ENCODE results near the gene MYH16. TPM values are rescaled to one million over a fixed set of nuclear protein-coding genes. Genes with fewer than 3 reads are reported as not detected.
A peak's percentile ranks its signal among the peaks of the same experiment; 100 is the strongest.

The MYH16 gene
- total RNA-seq, 1 donor from 2014 or later = not detected

DNA sequence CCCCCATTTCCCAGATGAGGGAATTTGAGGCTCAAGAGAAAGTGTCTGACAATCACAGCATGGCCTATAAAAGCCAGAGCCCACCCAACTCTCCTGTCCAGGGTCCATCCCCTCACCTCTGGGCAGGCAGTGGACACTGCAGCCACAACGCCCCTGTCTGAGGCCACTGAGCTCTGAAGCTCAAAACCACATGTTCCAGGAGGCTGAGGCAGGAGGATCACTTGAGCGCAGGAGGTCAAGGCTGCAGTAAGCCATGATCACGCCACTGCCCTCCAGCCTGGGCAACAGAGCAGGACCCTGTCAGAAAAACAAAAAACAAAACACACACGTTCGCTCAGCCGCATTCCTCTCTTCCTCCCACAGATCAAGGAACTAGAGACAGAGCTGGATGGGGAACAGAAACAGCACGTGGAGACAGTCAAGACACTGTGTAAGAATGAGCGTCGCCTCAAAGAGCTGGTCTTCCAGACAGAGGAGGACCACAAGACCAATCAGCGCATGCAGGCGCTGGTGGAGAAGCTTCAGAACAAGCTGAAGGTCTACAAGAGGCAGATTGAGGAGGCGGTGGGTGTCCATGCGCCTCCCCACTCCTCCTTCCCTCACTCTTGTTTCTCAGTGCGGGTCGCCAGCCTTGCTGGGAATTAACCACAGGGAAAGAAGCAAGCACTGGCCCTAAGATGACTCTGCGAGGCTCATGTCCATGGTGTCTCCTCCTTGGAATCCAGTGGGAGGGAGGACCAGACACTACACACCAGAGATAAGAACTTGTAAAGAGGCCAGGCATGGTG lies 33.0 kb downstream of the MYH16 start:
- H3K36me3 Mint-ChIP-seq (ENCODE audit: unreplicated experiment) = no peaks in the 10 kb centered on the region
- peaks cover 4% of the 10 kb centered on the region for H3K27me3 Mint-ChIP-seq (ENCODE audit: unreplicated experiment)
- no peak overlapping the region for H3K27ac Mint-ChIP-seq (ENCODE audit: unreplicated experiment)
- TF ChIP-seq, protein P1, sequence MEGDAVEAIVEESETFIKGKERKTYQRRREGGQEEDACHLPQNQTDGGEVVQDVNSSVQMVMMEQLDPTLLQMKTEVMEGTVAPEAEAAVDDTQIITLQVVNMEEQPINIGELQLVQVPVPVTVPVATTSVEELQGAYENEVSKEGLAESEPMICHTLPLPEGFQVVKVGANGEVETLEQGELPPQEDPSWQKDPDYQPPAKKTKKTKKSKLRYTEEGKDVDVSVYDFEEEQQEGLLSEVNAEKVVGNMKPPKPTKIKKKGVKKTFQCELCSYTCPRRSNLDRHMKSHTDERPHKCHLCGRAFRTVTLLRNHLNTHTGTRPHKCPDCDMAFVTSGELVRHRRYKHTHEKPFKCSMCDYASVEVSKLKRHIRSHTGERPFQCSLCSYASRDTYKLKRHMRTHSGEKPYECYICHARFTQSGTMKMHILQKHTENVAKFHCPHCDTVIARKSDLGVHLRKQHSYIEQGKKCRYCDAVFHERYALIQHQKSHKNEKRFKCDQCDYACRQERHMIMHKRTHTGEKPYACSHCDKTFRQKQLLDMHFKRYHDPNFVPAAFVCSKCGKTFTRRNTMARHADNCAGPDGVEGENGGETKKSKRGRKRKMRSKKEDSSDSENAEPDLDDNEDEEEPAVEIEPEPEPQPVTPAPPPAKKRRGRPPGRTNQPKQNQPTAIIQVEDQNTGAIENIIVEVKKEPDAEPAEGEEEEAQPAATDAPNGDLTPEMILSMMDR (IDR thresholded peaks at IDR 0.05) = no peak
- no peak overlapping the region for H3K4me3 Mint-ChIP-seq (ENCODE audit: unreplicated experiment)
- H3K4me1 Mint-ChIP-seq (ENCODE audit: unreplicated experiment) = no peaks in the 10 kb centered on the region
- no peak for DNase-seq (ENCODE audit: extremely low spot score, unreplicated experiment)
- H3K9me3 Mint-ChIP-seq (ENCODE audit: unreplicated experiment) = peaks cover 5% of the 10 kb centered on the region

DNA sequence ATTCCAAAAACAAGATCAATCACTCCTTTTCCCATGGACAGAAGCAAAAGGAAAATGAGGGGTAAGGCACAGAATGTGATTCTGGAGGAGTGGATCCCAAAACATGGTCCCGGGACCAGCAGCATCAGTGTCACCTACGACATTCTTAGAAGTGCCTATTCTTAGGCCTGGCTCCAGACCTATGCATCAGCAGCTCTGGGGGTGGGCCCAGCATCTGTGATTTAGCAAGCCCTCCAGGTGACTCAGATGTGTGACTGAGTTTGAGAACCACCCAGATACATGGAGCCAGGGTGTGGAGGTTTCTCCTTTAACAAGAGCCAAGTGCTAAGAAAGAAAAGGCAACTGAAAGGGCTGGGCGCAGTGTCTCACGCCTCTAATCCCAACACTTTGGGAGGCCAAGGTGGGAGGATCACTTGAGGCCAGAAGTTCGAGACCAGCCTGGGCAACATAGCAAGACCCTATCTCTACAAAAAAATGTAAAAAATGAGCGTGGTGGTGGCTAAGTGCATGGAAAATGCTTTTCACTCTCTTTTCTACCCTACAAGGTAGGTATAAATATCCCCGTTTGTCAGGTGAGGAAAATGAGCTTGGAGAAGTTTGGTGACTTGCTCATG lies 35.9 kb downstream of the MYH16 start:
- TF ChIP-seq, protein P1 (IDR thresholded peaks at IDR 0.05) = no peak
- H3K27ac Mint-ChIP-seq (ENCODE audit: unreplicated experiment) = no peak overlapping the region
- peaks cover 4% of the 10 kb centered on the region for H3K4me1 Mint-ChIP-seq (ENCODE audit: unreplicated experiment)
- H3K4me3 Mint-ChIP-seq (ENCODE audit: unreplicated experiment) = no peak overlapping the region
- DNase-seq (ENCODE audit: extremely low spot score, unreplicated experiment) = no peak
- H3K9me3 Mint-ChIP-seq (ENCODE audit: unreplicated experiment) = peaks cover 5% of the 10 kb centered on the region
- H3K36me3 Mint-ChIP-seq (ENCODE audit: unreplicated experiment) = no peaks in the 10 kb centered on the region
- H3K27me3 Mint-ChIP-seq (ENCODE audit: unreplicated experiment) = peaks cover 4% of the 10 kb centered on the region

DNA sequence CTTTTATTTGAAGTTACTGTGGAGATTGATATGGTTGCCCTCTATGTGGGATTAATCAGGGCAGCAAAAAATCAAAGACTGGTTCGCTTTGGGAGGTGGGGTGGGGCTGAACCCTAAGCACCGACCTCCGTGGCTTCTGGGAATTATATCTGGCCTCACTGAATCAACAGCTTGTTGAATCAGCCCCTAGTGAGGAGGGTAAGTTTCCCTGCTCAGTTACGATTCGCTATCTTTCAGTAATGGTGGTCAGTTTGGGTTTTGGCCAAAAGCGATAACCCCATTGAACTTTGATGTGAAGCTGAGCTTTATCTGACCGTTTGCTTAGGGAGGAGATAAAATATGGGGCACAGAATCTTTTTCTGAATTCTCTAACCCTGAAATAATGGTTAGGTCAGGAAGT lies 36.5 kb downstream of the MYH16 start:
- H3K27me3 Mint-ChIP-seq (ENCODE audit: unreplicated experiment) = peaks cover 4% of the 10 kb centered on the region
- peaks cover 5% of the 10 kb centered on the region for H3K9me3 Mint-ChIP-seq (ENCODE audit: unreplicated experiment)

DNA sequence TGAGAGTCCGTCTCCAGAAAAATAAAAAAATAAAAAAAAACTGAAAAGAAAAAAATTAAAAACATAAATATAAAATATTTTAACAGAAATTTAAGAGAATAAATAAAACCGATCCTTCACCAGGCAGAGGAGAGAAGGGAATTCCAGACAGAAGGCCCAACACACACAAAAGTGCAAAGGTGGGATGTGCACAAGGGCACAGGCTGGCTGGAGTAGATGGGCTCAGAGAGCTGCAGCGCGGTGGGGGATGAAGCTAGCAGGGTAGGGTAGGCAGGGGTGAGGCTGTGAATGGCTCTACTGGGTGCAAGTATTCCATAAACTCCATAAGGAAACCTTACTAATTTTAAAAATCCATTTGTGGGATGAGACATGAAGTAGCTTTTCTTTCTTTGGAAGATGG lies 37.4 kb downstream of the MYH16 start:
- peaks cover 5% of the 10 kb centered on the region for H3K9me3 Mint-ChIP-seq (ENCODE audit: unreplicated experiment)
- H3K36me3 Mint-ChIP-seq (ENCODE audit: unreplicated experiment) = peaks cover 2% of the 10 kb centered on the region
- no peak overlapping the region for H3K4me3 Mint-ChIP-seq (ENCODE audit: unreplicated experiment)
- no peak overlapping the region for H3K27ac Mint-ChIP-seq (ENCODE audit: unreplicated experiment)
- H3K4me1 Mint-ChIP-seq (ENCODE audit: unreplicated experiment) = peaks cover 5% of the 10 kb centered on the region
- TF ChIP-seq, protein P1 (IDR thresholded peaks at IDR 0.05) = no peak
- H3K27me3 Mint-ChIP-seq (ENCODE audit: unreplicated experiment) = peaks cover 4% of the 10 kb centered on the region
- no peak for DNase-seq (ENCODE audit: extremely low spot score, unreplicated experiment)

More for the DNA sequence above, 36.5 kb downstream of the MYH16 start:
- Mint-ChIP-seq H3K27ac (ENCODE audit: unreplicated experiment) (no peak overlapping the region), H3K4me3 (ENCODE audit: unreplicated experiment) (no peak overlapping the region), H3K4me1 (ENCODE audit: unreplicated experiment) (peaks cover 5% of the 10 kb centered on the region), H3K36me3 (ENCODE audit: unreplicated experiment) (no peaks in the 10 kb centered on the region)
- TF ChIP-seq, protein P1 (IDR thresholded peaks at IDR 0.05) = no peak
- no peak for DNase-seq (ENCODE audit: extremely low spot score, unreplicated experiment)

DNA sequence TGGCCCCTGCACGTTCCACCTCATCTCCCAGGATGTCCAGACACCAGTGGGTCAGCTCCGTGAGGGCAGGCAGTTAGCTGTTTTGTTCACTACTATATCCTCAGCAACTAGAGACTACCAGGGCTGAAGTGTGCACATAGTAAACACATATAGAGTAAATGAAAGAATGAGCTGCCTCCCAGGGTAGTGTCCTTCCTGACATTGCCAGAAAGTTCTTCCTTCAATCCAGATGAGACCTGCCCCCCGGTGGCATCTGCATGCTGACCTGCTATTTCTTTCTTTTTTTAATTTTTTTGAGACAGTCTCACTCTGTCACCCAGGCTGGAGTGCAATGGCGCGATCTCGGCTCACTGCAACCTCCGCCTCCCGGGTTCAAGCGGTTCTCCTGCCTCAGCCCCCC lies 39.1 kb downstream of the MYH16 start:
- Mint-ChIP-seq H3K27ac (ENCODE audit: unreplicated experiment) (no peak overlapping the region), H3K36me3 (ENCODE audit: unreplicated experiment) (peaks cover 2% of the 10 kb centered on the region), H3K4me1 (ENCODE audit: unreplicated experiment) (peaks cover 5% of the 10 kb centered on the region), H3K27me3 (ENCODE audit: unreplicated experiment) (peaks cover 4% of the 10 kb centered on the region), H3K4me3 (ENCODE audit: unreplicated experiment) (no peak overlapping the region), H3K9me3 (ENCODE audit: unreplicated experiment) (peaks cover 5% of the 10 kb centered on the region)
- no peak for DNase-seq (ENCODE audit: extremely low spot score, unreplicated experiment)
- TF ChIP-seq, protein P1 (IDR thresholded peaks at IDR 0.05) = peak; percentile 7

Data from osteocyte (in vitro differentiated cells).